Esophagus (tissue), 2 donors: Measurements from ENCODE around the gene ETV1. TPM values are rescaled to one million over a fixed set of nuclear protein-coding genes. Genes with fewer than 3 reads are reported as not detected.
A peak's percentile ranks its signal among the peaks of the same experiment; 100 is the strongest.

Source experiments
- H3K27ac ChIP-seq, 2 donors: one replicate each; pipeline ENCODE4 v1.5.1; 2013; ENCODE audit warnings: low read depth in 2 of 2, mild to moderate bottlenecking in 2 of 2, inconsistent platforms in 1 of 2, low read length in 1 of 2, moderate library complexity in 1 of 2
- H3K27me3 ChIP-seq, 2 donors: one replicate each; pipeline ENCODE4 v1.6.1; 2013; ENCODE audit warnings: low read length in 2 of 2, control low read depth in 1 of 2, mild to moderate bottlenecking in 1 of 2; ENCODE audit not compliant: insufficient read depth in 2 of 2, control insufficient read depth in 1 of 2
- H3K36me3 ChIP-seq, 2 donors: one replicate each; pipeline ENCODE4 v1.6.1; 2013; ENCODE audit warnings: low read length in 1 of 2; ENCODE audit not compliant: control insufficient read depth in 2 of 2, insufficient read depth in 2 of 2
- H3K4me1 ChIP-seq, 2 donors: one replicate each; pipeline ENCODE4 v1.6.1; 2013; ENCODE audit warnings: low read length in 1 of 2; ENCODE audit not compliant: control insufficient read depth in 2 of 2, insufficient read depth in 2 of 2
- H3K4me3 ChIP-seq, 2 donors: one replicate each; pipeline ENCODE4 v1.5.1; 2013; ENCODE audit warnings: low read length in 2 of 2, mild to moderate bottlenecking in 2 of 2, low read depth in 1 of 2, moderate library complexity in 1 of 2
- H3K9me3 ChIP-seq, 2 donors: one replicate each; pipeline ENCODE4 v1.6.1; 2013; ENCODE audit warnings: mild to moderate bottlenecking in 2 of 2, low read depth in 1 of 2, low read length in 1 of 2, moderate library complexity in 1 of 2; ENCODE audit not compliant: control insufficient read depth in 2 of 2, insufficient read depth in 1 of 2
- WGBS, 2 donors: extraction: QIAGEN DNeasy Blood & Tissue Kit; methylation state at CpG; one replicate each; pipeline ENCODE4 v1.1.7; 2013; 5-methylcytosine and 5-hydroxymethylcytosine counted together
- polyA plus RNA-seq, 2 donors: library from polyadenylated mRNA; stranded (reverse); fragments of 200-250 nt; gene quantifications; one replicate each; pipeline ENCODE4 v1.2.3, GENCODE V29; 2013
- donor health status: healthy with polysubstance abuse.
- donor health status: Bipolar disorder and iron deficiency.

The ETV1 gene
- polyA plus RNA-seq, 2 donors = 0.65 to 1.2 TPM

DNA sequence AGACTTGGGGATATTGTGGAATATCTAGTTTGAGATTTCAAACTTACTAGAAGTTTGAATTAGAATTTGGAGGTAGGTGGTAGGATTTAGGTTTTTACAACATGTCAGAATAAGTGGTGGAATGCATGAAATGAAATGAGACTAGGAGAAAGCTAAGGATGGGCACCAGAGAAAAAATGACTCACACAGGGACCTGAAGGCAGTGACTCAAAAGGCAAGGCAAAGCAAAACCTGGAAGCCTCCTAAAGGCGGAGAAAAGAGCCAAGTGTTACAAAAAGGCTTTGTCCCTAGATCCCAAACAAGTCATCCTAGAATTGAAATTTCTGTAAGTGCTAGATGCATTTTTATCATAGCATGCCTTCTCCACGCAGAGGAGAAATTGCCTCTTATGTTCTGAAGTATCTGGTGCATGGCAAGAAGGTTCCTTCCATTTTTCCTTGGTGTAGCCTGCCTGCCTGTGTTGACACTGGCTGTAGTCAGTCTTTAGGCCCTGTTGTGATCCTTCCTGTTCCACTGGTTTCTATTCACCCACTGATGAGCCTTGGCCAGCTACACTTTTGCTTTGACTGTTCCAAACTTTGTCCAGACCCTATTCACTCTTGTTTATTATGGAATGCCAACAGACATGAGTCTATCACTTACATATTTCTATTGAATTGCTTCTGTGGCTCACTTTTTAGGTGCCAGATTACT lies 109.3 kb downstream of the ETV1 start:
- no peaks in the 10 kb centered on the region for H3K36me3 ChIP-seq
- 54 to 57% methylated on average over 2 of the region's 2 CpGs for WGBS, 2 donors
- H3K27ac ChIP-seq = peak overlapping the region; percentile 31 to 62

DNA sequence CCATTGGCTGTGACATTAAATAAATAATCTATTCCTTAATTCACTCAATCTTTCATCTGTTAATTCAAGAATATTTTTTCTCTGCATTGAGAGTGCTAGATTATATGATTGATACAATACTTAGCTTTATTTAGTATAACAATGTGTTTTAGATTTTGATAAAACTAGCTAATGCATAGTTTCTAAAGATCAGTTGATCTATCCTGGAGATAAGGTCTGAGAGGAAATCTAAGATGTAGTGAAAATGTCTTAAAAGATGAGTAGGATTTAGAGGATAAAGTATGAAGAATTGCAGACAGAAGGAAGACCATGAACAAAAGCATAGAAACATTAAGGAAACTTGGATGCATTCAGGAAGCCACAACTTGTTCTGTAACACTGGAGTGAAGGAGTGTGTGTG lies 110.3 kb downstream of the ETV1 start:
- no peaks in the 10 kb centered on the region for H3K36me3 ChIP-seq
- H3K4me1 ChIP-seq = no peaks in the 10 kb centered on the region
- no peaks in the 10 kb centered on the region for H3K27me3 ChIP-seq
- no peaks in the 10 kb centered on the region for H3K9me3 ChIP-seq
- no peak overlapping the region for H3K27ac ChIP-seq
- H3K4me3 ChIP-seq = no peak overlapping the region

More for the DNA sequence above, 109.3 kb downstream of the ETV1 start:
- no peaks in the 10 kb centered on the region for H3K9me3 ChIP-seq
- H3K4me3 ChIP-seq = no peak overlapping the region
- H3K4me1 ChIP-seq = no peaks in the 10 kb centered on the region
- H3K27me3 ChIP-seq = no peaks in the 10 kb centered on the region

DNA sequence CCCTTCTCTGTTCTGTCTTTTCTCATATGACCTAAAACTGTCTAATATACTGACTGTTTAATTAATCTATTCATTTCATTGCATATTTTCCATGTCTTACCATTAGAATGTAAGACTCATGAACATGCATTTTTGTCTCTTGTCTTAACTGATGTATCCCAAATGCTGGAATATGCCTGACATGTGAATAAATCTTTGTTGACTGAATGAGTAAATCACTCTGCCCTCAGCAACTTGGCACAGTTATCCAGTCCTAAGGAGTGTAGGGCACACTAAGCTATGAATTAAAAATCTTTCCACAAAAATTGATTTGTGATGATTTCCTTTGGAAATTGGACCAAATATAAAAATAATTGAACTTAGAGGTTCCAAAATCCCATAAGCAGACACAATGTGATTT lies 111.3 kb downstream of the ETV1 start:
- Histone ChIP-seq H3K36me3 (no peaks in the 10 kb centered on the region), H3K4me1 (no peaks in the 10 kb centered on the region), H3K27ac (no peak overlapping the region), H3K27me3 (no peaks in the 10 kb centered on the region), H3K9me3 (no peaks in the 10 kb centered on the region), H3K4me3 (no peak overlapping the region)

DNA sequence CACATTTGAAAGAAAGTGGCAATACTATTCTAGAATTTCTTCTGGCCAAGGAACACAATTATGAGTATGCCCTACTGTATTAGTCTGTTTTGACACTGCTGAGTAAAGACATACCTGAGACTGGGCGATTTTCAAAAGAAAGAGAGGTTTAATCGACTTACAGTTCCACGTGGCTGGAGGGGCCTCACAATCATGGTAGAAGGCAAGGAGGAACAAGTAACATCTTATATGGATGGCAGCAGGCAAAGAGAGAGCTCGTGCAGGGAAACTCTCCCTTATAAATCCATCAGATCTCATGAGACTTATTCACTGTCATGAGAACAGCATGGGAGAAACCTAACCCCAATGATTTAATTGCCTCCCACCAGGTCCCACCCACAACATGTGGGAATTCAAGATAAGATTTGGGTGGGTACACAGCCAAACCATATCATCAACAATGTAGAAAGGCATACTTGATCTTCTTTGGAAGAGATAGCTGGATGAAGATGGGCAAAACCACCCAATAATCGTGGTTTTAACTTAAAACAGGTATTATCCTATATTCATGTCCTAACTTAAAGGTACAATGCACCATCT lies 113.9 kb downstream of the ETV1 start:
- Histone ChIP-seq H3K4me1 (no peaks in the 10 kb centered on the region), H3K4me3 (no peak overlapping the region), H3K36me3 (no peaks in the 10 kb centered on the region), H3K27ac (no peak overlapping the region), H3K27me3 (no peaks in the 10 kb centered on the region), H3K9me3 (no peaks in the 10 kb centered on the region)
- whole genome bisulfite sequencing, 2 donors = 82 to 88% methylated on average over 5 of the region's 5 CpGs

DNA sequence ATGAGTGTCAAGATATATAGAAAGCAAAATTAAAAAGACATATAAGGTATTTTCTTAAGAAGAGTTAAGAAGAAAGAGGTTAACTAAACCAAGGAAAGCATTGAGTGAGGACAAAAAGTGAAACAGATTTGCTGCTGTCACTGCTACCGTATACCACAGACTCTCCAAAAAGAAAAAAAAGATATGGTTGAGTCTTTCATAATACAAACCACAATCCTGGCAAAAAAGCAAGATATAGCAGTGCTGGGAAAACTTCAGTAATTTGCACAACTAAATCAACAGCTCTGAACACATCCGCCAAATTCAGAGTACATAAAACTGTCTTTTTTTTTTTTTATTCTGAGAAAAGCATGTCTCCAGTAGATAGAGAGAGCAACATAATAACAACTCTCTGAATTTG lies 114.7 kb downstream of the ETV1 start:
- WGBS, 2 donors = 27 to 31% methylated on average over 2 of the region's 2 CpGs

DNA sequence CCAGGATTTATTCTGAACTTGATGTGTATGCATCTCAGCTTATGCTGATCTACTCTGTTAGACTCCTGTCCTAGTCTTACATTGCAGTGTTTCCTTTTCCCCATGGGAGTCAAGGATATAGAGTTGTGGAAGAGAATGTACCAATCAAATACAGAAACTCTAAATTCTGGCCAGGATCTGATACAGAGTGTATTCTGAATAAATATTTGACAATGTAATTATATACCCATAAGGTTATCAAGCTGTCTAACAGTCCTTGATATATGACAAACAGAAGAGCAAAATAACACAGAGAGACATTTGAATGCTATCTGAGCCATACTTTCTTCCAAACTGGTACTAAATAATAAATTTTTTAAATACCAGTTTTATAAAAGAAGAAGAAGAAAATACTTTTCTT lies 116.8 kb downstream of the ETV1 start:
- no peaks in the 10 kb centered on the region for H3K9me3 ChIP-seq
- H3K4me1 ChIP-seq = no peaks in the 10 kb centered on the region
- no peak overlapping the region for H3K27ac ChIP-seq
- no peaks in the 10 kb centered on the region for H3K36me3 ChIP-seq
- H3K27me3 ChIP-seq = no peaks in the 10 kb centered on the region
- H3K4me3 ChIP-seq = no peak overlapping the region

More for the DNA sequence above, 114.7 kb downstream of the ETV1 start:
- Histone ChIP-seq H3K9me3 (no peaks in the 10 kb centered on the region), H3K36me3 (no peaks in the 10 kb centered on the region), H3K27ac (no peak overlapping the region), H3K4me1 (no peaks in the 10 kb centered on the region), H3K4me3 (no peak overlapping the region), H3K27me3 (no peaks in the 10 kb centered on the region)

DNA sequence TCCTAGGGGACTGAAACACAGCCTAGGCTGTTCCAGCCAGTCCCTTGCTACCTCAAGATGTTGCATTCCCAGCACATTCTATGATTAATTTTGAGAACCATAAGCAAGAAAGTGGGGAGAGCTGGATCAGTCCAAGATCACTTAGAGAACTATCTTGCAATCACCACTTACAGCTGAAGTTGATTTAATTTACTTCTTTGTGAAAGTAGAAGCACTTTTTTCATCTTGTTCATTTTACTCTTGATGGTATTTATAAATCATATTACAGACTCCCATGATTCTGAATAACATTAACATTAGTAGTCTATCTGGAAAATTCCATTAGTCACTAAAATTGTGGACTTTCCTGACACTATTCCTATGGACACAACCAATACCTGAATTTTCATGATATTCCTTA lies 118.5 kb downstream of the ETV1 start:
- Histone ChIP-seq H3K27me3 (no peaks in the 10 kb centered on the region), H3K36me3 (no peaks in the 10 kb centered on the region), H3K9me3 (no peaks in the 10 kb centered on the region), H3K27ac (no peak overlapping the region), H3K4me1 (no peaks in the 10 kb centered on the region), H3K4me3 (no peak overlapping the region)

DNA sequence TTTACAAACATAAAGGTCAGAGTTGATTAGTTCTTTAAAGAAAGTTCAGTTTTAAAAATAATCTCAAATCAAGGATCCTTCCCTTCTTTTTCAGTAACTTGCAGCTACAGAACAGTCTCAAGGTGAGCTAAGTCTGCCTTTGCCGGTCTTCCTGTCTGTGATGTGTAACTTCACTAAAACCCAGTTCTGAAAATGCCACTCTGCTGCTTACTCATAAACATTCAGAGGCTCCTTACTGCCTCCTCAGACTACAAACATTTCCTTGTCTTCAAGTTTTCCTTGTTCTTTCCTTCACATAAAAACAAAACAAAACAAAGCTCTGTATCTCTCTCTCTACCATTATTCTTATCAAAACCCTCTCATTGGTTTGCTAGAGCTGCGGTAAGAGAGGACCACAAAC lies 128.7 kb downstream of the ETV1 start:
- H3K4me1 ChIP-seq = no peaks in the 10 kb centered on the region
- H3K9me3 ChIP-seq = no peaks in the 10 kb centered on the region
- H3K27ac ChIP-seq = no peak overlapping the region
- no peak overlapping the region for H3K4me3 ChIP-seq
- H3K36me3 ChIP-seq = no peaks in the 10 kb centered on the region
- WGBS, 2 donors = 84 to 88% methylated on average over 2 of the region's 2 CpGs
- no peaks in the 10 kb centered on the region for H3K27me3 ChIP-seq

DNA sequence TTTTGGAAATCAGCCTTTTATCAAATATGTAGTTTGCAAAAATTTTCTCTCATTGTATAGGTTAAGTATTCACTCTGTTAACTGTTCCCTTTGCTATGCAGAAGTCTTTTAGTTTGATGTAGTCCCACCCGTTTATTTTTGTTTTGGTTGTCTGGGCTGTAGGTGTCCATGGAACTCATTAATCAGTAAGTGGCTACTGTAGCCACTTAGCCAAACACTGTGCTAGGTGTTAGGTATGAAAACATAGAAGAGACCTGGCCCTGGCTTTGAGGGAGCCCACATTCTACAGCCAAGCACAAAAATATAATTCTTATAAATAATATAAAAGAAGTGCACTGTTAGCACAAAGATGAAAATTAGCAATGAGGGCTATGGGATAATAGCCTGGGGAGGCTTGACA lies 133.5 kb downstream of the ETV1 start:
- H3K27ac ChIP-seq = no peak overlapping the region
- H3K4me1 ChIP-seq = no peaks in the 10 kb centered on the region
- no peaks in the 10 kb centered on the region for H3K27me3 ChIP-seq
- H3K4me3 ChIP-seq = no peak overlapping the region
- WGBS, 2 donors = 51 to 58% methylated on average over 1 of the region's 1 CpG
- H3K9me3 ChIP-seq = no peaks in the 10 kb centered on the region
- H3K36me3 ChIP-seq = no peaks in the 10 kb centered on the region

DNA sequence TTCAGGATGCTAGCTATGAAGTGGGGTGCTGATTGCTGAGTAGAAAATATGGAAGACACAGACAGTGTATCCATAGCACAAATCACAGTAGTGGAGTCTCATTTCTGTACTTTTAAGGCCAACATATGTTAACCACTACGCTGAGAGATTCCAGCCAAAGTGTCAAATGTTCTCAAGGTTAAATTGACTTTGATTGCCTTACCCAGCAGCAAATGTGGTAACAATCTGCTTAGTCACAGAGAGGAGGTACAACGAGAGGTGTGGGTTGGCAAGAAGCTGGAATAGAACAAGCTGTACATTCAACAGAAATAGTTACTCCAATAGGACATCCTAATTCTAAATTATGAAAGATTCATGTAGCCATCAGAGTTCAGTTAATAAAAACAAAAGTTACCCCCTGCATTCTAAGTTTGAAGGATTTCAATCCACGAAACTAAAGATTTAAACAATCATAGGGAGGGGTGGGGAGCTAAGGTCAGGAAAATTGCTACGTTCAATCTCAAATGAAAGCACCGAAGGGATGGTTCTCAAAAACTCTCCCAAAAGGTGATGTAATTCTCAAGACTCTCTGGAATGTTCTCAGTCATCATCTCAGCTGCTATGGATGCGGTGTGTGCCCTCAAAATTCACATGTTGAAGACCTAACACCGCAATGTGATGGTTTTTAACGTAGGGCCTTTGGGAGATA lies 137.0 kb downstream of the ETV1 start:
- H3K27ac ChIP-seq = no peak overlapping the region
- no peaks in the 10 kb centered on the region for H3K4me1 ChIP-seq
- H3K27me3 ChIP-seq = no peaks in the 10 kb centered on the region
- 79 to 88% methylated on average over 8 of the region's 8 CpGs for WGBS, 2 donors
- no peaks in the 10 kb centered on the region for H3K9me3 ChIP-seq
- H3K4me3 ChIP-seq = no peak overlapping the region
- no peaks in the 10 kb centered on the region for H3K36me3 ChIP-seq
